Ishikawa (cell line): Measurements from ENCODE around the gene LAMP5.

Source experiments
- CEBPB ChIP-seq: IDR thresholded peaks from 2 replicates; pipeline ENCODE4 v1.6.1; 2012
- CREB1 ChIP-seq: IDR thresholded peaks from 2 replicates; pipeline ENCODE4 v1.6.1; 2012; ENCODE audit warnings: low read depth
- EGR1 ChIP-seq: IDR thresholded peaks from 2 replicates; pipeline ENCODE4 v1.6.1; 2012
- EP300 ChIP-seq: IDR thresholded peaks from 2 replicates; pipeline ENCODE4 v1.6.1; 2012; ENCODE audit warnings: borderline replicate concordance
- FOXM1 ChIP-seq: IDR thresholded peaks from 2 replicates; pipeline ENCODE4 v1.6.1; 2012; ENCODE audit warnings: low read depth, borderline replicate concordance
- NFIC ChIP-seq: IDR thresholded peaks from 2 replicates; pipeline ENCODE4 v1.6.1; 2012
- RAD21 ChIP-seq: IDR thresholded peaks from 2 replicates; pipeline ENCODE4 v1.6.1; 2012; ENCODE audit warnings: low read depth
- TAF1 ChIP-seq: IDR thresholded peaks from 2 replicates; pipeline ENCODE4 v1.6.1; 2012; ENCODE audit warnings: low read depth, mild to moderate bottlenecking
- TCF12 ChIP-seq: IDR thresholded peaks from 2 replicates; pipeline ENCODE4 v1.6.1; 2012; ENCODE audit warnings: low read depth
- TEAD4 ChIP-seq: IDR thresholded peaks from 2 replicates; pipeline ENCODE4 v1.6.1; 2012
- YY1 ChIP-seq: IDR thresholded peaks from 2 replicates; pipeline ENCODE4 v1.6.1; 2012; ENCODE audit warnings: low read depth
- ZBTB7A ChIP-seq: IDR thresholded peaks from 2 replicates; pipeline ENCODE4 v1.6.1; 2012; ENCODE audit warnings: low read depth
- TF ChIP-seq, protein P1 (sequence below): IDR thresholded peaks from 2 replicates; pipeline ENCODE4 v1.6.1; 2012
- TF ChIP-seq, protein P2 (sequence below): IDR thresholded peaks from 2 replicates; pipeline ENCODE4 v1.6.1; 2012
- TF ChIP-seq, protein P3 (sequence below): IDR thresholded peaks from 2 replicates; pipeline ENCODE4 v1.6.1; 2012; ENCODE audit warnings: low read depth, mild to moderate bottlenecking

Gene LAMP5

DNA sequence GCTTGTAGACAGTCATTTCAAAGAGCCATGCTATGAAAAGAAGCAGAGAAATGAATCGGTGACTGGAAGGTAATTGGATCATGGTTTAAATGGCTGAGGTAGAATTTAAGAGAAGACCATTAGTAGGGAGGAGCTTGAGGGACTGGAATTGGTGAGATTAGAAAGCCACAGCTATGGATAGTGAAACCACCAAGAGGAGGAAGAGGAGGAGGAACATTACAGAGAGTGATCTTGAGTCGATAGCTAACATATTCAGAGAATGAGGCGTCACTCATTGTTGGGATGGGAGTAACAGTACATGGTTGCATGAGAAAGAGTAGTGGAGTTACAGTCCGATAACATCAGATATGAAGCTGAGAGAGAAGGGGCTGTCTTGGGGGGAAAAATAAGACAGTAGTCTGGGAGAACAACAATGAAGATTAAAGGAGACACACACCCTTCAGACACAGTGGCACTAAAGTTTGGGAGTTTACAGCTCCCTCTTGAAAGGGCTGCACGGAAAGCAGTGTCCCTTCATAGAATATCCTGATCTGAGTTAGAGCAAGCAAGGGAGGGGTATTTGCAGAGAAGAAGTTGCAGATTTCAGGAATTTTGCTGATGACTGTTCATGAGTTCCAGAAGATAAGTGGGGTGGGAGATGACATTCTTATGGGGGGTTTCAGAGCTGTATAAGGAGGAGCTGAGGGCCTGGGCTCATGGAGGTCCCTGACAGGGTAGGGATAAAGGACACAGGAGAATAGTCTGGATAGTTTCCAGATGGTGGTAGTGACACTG is 15.1 kb upstream of the LAMP5 start:
- TF ChIP-seq CREB1 = no peak
- TF ChIP-seq EGR1 = no peak
- no peak for TF ChIP-seq TAF1
- TF ChIP-seq CEBPB = no peak
- TF ChIP-seq, protein P1, sequence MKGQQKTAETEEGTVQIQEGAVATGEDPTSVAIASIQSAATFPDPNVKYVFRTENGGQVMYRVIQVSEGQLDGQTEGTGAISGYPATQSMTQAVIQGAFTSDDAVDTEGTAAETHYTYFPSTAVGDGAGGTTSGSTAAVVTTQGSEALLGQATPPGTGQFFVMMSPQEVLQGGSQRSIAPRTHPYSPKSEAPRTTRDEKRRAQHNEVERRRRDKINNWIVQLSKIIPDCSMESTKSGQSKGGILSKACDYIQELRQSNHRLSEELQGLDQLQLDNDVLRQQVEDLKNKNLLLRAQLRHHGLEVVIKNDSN = no peak
- no peak for TF ChIP-seq TCF12
- TF ChIP-seq EP300 = no peak
- TF ChIP-seq ZBTB7A = no peak
- TF ChIP-seq, protein P2, sequence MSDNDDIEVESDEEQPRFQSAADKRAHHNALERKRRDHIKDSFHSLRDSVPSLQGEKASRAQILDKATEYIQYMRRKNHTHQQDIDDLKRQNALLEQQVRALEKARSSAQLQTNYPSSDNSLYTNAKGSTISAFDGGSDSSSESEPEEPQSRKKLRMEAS = no peak

DNA sequence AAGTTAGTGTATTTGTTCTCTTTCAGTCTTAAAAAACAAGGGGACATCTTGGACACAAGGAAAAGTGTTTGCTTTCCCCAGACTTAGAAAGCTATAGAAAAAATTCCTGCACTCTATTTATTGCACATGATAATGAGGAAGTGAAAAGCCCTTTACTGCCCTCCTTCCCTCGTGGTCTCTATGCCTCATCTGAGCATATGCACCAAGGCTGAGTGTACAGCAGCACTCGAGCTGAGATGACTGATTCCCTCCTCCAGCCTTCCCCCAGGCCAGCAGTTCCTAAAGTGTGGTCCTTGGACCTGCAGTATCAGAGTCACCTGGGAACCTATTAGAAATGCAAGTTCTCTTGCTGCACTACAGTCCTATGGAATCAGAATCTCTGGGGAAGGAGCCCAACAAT is 14.3 kb upstream of the LAMP5 start:
- TF ChIP-seq, protein P1 = no peak
- TF ChIP-seq TCF12 (no peak), CREB1 (no peak), EGR1 (no peak), TEAD4 (no peak), NFIC (no peak), RAD21 (no peak), CEBPB (no peak), TAF1 (no peak), YY1 (no peak), FOXM1 (no peak), ZBTB7A (no peak), EP300 (no peak)
- TF ChIP-seq, protein P3, sequence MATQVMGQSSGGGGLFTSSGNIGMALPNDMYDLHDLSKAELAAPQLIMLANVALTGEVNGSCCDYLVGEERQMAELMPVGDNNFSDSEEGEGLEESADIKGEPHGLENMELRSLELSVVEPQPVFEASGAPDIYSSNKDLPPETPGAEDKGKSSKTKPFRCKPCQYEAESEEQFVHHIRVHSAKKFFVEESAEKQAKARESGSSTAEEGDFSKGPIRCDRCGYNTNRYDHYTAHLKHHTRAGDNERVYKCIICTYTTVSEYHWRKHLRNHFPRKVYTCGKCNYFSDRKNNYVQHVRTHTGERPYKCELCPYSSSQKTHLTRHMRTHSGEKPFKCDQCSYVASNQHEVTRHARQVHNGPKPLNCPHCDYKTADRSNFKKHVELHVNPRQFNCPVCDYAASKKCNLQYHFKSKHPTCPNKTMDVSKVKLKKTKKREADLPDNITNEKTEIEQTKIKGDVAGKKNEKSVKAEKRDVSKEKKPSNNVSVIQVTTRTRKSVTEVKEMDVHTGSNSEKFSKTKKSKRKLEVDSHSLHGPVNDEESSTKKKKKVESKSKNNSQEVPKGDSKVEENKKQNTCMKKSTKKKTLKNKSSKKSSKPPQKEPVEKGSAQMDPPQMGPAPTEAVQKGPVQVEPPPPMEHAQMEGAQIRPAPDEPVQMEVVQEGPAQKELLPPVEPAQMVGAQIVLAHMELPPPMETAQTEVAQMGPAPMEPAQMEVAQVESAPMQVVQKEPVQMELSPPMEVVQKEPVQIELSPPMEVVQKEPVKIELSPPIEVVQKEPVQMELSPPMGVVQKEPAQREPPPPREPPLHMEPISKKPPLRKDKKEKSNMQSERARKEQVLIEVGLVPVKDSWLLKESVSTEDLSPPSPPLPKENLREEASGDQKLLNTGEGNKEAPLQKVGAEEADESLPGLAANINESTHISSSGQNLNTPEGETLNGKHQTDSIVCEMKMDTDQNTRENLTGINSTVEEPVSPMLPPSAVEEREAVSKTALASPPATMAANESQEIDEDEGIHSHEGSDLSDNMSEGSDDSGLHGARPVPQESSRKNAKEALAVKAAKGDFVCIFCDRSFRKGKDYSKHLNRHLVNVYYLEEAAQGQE = no peak
- TF ChIP-seq, protein P2 = no peak

DNA sequence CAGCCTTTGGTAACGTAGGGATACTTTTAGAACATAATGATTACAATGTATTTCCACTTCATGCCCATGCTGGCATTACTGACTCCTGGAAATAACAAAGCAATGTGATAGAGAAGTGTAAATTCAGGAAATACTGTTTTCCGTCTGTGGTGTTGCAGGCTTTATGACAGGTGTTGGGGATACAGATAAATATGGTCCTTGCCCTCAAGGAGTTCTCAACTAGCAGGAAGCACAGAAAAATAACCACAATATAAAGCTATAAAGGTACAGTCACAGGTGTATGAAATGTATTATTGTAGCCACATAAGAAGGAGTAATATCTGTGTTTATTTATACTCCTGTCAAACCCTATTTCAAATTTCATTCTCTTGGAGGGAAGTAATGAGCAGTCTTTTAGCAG is 12.9 kb upstream of the LAMP5 start:
- TF ChIP-seq, protein P2 = no peak
- TF ChIP-seq EGR1 = no peak
- TF ChIP-seq EP300 = no peak
- TF ChIP-seq, protein P1 = no peak
- TF ChIP-seq RAD21 = no peak
- TF ChIP-seq, protein P3 = no peak
- no peak for TF ChIP-seq TAF1
- no peak for TF ChIP-seq NFIC

DNA sequence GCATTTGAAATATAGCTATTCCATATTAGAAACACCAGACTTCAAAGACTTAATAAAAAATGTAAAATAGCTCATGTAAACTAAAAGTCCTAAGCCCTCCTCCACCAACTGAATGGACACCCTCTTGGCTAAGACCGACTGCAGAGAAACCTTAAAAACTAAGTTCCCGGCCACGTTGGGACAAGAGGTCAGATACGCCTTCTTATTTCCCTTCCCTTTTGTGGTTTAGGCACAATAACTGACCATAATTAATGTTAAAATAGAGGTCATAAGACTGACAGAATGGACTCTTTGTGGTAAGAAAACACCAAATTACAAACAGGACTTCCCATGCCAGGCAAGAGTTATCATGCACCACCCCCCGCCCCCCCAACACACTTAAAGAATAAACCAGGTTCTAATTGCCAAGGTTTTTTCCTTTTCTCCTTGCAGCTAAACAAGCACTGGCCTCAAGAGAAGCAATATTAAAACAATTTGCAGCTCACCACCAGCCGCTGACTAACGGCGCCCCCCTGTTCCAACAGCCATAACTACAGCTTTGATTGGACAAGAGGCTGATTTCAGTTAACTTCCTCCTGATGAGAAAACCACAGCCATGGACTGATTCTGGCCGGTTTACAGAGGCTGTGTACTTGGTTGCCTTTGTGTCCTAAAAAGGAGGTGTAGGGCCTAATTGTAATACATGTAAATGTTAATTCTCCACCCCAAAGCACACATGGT is 10.7 kb upstream of the LAMP5 start:
- TF ChIP-seq RAD21 (peak; percentile 48; the same call in 1 of the 2 replicates), ZBTB7A (no peak)

DNA sequence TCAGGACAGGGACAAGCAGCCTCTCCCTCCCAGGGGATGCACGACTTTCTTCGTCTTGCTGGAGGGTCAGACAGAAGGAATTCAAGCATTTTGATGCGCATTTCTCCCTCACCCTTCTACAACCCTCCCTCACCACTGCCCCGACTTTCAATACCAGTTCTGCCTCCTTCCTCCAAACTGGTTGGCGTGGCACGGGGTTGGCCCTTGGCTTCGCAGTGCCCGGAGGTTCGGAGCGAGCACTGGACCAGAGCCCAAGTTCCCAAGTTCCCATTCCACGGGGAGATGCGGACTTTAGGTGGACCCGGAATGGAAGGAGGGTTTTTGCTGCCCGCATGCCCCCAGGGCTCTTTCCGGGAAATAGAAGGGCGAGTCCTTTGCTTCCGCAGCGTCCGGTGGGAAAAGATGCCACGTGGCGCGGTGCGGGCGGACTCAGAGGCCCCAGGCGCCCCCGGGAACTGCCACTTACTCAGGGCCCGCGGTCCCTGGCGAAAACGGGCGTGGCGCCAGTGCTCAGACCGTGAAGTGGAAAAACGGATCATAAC is 8.0 kb upstream of the LAMP5 start:
- TF ChIP-seq, protein P3 = no peak
- no peak for TF ChIP-seq FOXM1
